CD4-positive, alpha-beta T cell treated with Interferon gamma for 1 hour (primary cell): ENCODE measurements around the gene OR51I1.

ENCODE experiments used
- DNase-seq: peaks from one replicate; pipeline ENCODE4 v3.0.0-alpha.2; 2020

The OR51I1 gene, protein sequence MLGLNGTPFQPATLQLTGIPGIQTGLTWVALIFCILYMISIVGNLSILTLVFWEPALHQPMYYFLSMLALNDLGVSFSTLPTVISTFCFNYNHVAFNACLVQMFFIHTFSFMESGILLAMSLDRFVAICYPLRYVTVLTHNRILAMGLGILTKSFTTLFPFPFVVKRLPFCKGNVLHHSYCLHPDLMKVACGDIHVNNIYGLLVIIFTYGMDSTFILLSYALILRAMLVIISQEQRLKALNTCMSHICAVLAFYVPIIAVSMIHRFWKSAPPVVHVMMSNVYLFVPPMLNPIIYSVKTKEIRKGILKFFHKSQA

GRCh38 chr11:5441414-5441813 is at the start of gene OR51I1:
OR51I1 (minus strand) TSS chr11:5441514; CDS start chr11:5441514, 0 bp downstream.
- DNase-seq, result no peak

- no peak for DNase-seq
These were observed 48.5 kb upstream of the OR51I1 start for GRCh38 chr11:5489576-5490357.

DNA sequence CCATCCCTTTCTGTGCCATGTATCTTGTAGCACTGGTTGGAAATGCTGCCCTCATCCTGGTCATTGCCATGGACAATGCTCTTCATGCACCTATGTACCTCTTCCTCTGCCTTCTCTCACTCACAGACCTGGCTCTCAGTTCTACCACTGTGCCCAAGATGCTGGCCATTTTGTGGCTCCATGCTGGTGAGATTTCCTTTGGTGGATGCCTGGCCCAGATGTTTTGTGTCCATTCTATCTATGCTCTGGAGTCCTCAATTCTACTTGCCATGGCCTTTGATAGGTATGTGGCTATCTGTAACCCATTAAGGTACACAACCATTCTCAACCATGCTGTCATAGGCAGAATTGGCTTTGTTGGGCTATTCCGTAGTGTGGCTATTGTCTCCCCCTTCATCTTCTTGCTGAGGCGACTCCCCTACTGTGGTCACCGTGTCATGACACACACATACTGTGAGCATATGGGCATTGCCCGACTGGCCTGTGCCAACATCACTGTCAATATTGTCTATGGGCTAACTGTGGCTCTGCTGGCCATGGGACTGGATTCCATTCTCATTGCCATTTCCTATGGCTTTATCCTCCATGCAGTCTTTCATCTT is 47.6 kb upstream of the OR51I1 start:
- no peak for DNase-seq

DNA sequence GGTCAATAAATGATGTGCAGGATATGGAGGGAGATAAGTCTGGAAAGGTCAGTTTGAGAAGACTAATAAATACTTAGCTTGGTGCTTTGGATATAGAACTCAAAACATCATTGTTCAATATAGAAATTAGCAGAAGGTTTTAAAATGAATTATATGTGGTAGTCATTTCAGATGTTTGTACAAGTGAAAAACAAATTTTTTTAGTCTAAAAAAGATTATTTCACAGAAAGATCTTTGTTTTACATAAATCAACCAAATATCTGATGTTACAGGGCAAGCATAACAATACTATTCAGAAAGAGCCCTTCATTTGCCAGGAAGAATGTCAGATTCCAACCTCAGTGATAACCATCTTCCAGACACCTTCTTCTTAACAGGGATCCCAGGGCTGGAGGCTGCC is 47.1 kb upstream of the OR51I1 start, which contains the start of gene OR52D1:
Gene OR52D1 (plus strand): TSS at position 301 of the 400 bp plus-strand sequence. CDS start 22 bp downstream, at position 323.
- DNase-seq, result no peak

DNA sequence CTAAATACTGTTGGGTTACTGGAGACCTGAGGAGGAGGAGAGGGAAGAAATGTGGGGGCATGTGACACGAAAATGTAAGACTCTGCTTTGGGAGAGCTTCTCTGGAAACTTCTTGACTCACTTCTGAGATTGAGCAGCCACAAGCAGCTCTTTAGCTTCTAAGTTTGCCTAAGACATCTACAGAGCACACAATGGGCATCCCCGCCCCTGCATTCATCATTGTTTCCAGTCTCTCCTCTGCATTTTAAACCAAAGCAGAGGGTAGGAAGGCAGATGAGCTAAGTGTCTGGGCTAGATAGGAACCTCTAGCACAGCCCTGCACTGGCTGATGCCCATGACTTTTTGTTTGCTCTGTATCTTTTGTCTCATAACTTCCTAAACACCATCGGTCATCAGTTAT is 45.1 kb upstream of the OR51I1 start:
- DNase-seq, result no peak

DNA sequence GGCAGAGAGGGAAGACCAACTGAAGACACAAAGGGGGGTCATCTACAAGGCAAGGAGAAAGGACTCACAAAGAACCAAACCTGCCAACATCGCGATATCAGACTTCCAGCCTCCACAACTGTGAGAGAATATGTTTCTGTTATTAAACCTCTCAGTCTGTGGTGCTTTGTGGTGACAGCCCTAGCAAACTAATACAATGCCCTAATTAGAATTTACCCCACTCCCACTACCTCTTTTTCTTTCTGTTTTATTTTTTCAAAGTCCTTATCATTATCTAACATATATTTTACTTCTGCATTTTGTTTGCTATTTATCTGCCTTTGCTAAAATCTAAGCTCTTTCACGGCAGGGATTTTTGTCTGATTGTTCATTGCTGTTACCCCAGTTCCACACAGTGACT is 44.7 kb upstream of the OR51I1 start:
- DNase-seq, result no peak

- DNase-seq, result no peak
These were observed 35.0 kb upstream of the OR51I1 start for GRCh38 chr11:5476186-5476819.

DNA sequence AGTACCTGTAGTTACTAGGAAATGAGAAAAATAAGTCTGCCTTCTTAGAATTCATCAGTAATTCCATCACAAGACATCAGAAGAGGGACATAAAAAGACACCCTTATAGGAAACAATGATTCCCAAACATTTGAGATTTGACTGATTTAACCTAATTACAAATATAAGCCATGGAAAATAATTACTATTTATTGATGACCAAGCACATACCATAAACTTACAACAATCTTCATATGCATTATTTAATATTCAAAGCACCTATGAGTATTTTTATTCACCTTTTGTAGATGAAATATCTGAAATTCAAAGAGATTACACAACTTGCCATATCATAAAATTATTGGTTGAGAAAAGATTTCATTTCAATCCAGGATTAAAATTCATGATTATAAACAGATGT is 32.6 kb upstream of the OR51I1 start:
- no peak for DNase-seq

DNA sequence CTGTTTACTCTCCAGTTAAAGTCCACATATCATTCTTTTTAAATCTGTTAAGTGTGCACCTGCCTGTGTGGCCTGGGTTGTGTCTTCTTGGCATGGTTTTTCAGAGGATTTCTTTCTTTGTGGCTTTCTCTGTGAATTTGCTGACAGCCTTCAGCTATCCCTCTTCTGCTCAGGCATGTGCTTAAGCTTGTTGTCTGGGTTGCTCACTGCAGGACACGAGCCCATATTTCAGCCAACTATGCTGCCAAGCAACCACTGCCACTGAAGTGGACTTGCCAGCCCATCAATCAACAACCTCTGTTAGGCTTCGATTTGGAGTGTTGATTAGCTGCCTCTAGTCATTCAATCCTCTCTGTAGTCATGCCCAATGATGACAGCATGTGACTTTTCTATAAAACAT is 26.2 kb upstream of the OR51I1 start:
- DNase-seq, result no peak

DNA sequence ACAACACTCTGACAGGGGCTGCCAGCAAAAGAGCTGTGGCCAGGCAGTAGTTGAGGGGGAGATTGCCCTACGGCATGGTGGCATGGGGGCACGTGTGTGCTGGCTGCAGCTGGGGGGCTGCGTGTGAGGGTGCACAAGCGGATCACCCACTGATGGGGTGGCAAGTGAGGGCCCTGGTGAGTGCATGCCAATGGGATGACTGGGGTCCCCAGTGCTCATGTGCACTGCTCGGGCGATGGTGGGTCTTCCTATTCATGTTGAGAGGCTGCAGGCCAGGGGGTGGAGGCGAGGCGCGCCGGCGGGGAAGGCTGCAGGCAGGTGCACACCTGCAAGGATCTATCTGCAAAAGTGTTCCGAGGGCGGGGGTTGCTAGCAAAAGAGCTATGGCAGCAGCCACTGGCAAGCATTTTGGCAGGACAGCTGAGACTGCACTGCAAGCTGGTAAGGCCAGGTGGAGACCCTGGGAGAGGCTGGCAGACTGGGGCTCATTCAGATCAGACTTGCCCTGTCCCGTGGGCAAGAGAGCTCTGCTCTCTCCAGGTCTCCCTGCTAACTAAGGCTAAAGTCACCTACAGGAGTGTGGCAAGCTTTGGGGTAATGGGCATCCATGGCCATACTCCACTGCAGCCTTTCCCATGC is 19.8 kb upstream of the OR51I1 start:
- no peak for DNase-seq

DNA sequence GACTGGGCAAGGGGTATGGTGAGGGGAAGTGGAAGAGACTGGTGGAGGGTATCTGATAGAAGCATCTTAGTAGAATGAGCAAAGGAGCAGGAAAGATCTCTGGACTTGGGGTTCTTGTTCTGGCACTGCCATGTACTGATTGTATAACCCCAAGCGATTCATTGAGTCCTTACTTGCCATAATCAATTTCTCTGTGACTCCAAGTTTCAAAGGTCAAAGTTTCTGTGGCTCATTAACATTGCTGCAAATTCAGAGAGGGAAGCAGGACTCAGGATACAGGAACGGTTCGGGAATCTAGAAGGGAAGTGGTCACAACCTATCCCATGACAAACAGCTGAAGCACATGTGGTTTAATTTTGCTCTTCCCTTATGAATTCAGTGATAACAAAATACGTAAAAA is 8.1 kb upstream of the OR51I1 start:
- DNase-seq, result no peak

DNA sequence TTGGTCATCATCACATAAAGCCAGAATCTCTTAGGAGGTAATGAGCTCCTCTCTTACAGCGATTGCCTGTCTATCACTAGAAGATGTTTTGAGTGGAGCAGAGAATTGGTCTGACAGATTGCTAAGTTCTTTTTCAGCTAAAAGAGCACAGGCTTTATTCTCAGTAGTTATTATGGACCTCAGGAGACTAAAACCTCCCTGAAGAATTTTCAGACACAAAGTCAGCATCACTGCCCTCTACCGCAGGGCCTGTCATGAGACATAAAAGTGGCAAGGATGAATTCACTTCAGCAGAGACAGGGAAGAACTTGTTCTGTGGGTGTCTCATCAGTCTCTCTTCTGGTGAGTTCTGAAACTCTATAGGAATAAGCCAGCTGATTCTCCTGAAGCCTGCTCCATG is 7.7 kb upstream of the OR51I1 start, which contains the start of gene OR51I2:
Gene OR51I2 (plus strand): TSS at position 301 of the 400 bp plus-strand sequence. CDS start 4,166 bp downstream, outside the sequence.
- DNase-seq, result no peak

DNA sequence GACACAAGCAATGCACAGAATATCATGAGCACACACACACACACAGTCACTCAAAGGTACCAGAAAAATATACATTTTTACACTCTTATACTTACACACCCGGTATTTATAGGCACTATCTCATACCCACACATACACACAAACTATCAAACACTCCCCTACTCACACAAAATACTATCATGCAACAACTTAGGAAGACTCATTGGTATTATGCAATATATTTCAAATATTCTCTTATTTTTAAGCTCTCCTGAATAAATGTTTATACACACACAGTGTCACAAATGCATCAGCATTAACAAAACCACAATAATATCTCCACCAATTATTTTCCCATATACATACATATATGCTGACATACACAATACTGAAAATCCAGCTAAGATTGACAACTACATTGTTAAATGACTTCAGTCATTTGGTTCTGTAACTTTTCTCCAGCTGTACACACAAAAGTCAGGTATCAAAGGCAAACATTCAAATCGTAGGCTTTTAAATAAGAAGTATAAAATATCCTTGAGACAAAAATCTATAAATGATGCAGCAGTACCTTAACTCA is 2.6 kb upstream of the OR51I1 start:
- no peak for DNase-seq

DNA sequence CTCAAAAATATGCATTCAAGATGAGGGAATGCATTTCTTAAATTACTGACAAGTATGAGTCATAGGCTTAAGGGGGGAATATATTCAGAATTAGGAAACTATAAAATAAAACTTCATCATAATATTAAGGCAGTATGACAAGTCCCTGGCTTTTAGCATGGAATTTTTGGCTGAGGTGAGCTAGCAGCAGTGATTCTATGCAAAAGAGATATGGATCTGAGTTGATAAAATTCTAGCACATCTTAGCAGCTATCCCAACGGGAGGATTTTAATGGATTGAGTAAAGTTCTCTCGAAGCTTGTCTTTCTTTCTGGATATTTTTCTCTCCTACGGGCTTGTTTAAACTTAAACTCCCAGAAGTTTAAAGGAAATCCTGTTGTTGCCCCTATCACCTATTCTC is 18.2 kb downstream of the OR51I1 start:
- DNase-seq, result no peak

GRCh38 chr11:5421811-5422210 is 19.5 kb downstream of the OR51I1 start, which contains the start of gene OR51Q1:
OR51Q1 (plus strand) TSS chr11:5422111; CDS start chr11:5422201, 90 bp downstream.
- no peak for DNase-seq

- no peak for DNase-seq
These were observed 20.3 kb downstream of the OR51I1 start for GRCh38 chr11:5420993-5421392.

DNA sequence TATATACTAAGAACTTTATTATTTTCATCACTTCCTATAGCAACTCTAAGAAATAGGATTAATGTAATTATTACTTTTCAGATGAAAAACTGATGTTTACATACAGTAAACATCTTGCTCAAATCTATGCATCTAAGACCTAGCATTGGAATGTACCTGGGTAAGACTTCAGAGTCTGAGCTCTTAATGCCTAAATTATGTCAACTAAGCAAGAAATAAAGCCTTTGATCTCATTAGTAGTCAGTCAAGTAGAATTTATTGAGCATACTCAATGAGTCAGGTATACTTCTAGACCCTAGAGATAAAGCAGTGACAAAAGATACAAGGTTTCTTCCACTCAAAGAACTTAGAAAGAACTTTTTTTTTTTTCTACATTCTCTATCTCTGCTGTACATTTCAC is 36.1 kb downstream of the OR51I1 start:
- DNase-seq, result no peak

- no peak for DNase-seq
These were observed 42.4 kb downstream of the OR51I1 start for GRCh38 chr11:5398936-5399335.

DNA sequence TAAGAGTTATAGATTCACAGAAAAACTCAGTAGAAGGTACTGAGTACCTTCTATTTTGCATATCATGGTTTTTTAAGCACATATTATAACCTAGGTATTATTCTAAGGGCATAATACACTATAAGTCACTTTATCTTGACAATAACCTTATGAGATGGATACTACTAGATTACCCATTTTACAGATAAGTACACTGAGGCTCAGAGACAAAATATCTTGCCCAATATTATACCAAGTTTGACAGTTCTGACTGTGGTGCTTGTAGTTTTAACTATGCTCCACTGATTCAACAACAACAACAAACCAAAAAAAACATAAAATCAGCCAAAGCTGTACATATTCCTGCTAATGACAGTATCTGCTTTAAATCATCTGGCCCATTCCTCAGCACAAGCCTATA is 47.2 kb downstream of the OR51I1 start:
- DNase-seq, result no peak
